Suprapubic skin (tissue), 4 donors: ENCODE measurements around the gene RNF31. TPM values are rescaled to one million over a fixed set of nuclear protein-coding genes. Genes with fewer than 3 reads are reported as not detected.
A peak's percentile ranks its signal among the peaks of the same experiment; 100 is the strongest.

Experiments used
- DNase-seq, 2 donors: peaks; one replicate each; pipeline ENCODE4 v3.0.0-alpha.2; 2019; ENCODE audit warnings: low spot score in 2 of 2
- H3K27ac ChIP-seq: fragments of 200-600 bp; sonication (generic); one replicate; pipeline ENCODE4 v1.5.1; 2019
- H3K27me3 ChIP-seq: fragments of 200-600 bp; sonication (generic); one replicate; pipeline ENCODE4 v1.5.1; 2019
- H3K36me3 ChIP-seq: fragments of 200-600 bp; sonication (generic); one replicate; pipeline ENCODE4 v1.5.1; 2019
- H3K4me1 ChIP-seq: fragments of 200-600 bp; sonication (generic); one replicate; pipeline ENCODE4 v1.5.1; 2019
- H3K4me3 ChIP-seq: fragments of 200-600 bp; sonication (generic); one replicate; pipeline ENCODE4 v1.5.1; 2019; ENCODE audit warnings: mild to moderate bottlenecking
- H3K9me3 ChIP-seq: fragments of 200-600 bp; sonication (generic); one replicate; pipeline ENCODE4 v1.5.1; 2019
- EP300 ChIP-seq: sonication (generic); formaldehyde crosslinking; IDR thresholded peaks from one replicate; pipeline ENCODE4 v1.6.1; 2017; ENCODE audit warnings: antibody characterized with exemption
- POLR2A ChIP-seq, 2 donors: fragments of 450-650 bp; IDR thresholded peaks; one replicate each; pipeline ENCODE4 v1.6.1; 2017; ENCODE audit warnings: antibody characterized with exemption in 2 of 2, mild to moderate bottlenecking in 2 of 2, moderate library complexity in 2 of 2
- POLR2AphosphoS5 ChIP-seq, 3 donors: sonication (generic); formaldehyde crosslinking; IDR thresholded peaks; one replicate each; pipeline ENCODE4 v1.6.1; 2017; ENCODE audit warnings: antibody characterized with exemption in 3 of 3
- WGBS: methylation state at CpG from one replicate; pipeline ENCODE4 v1.1.5; 2018; 5-methylcytosine and 5-hydroxymethylcytosine counted together
- total RNA-seq, 4 donors: library from RNA; depleted of rRNA; stranded (reverse); fragments of >200 nt; gene quantifications; one replicate each; pipeline ENCODE4 v1.1.0, GENCODE V29; 2016
- TF ChIP-seq, protein P1 (sequence below), 2 donors: fragments of 200-600 bp in 1 of 2; fragments of 450-650 bp in 1 of 2; sonication (generic) in 1 of 2; IDR thresholded peaks; one replicate each; pipeline ENCODE4 v1.5.1; 2016 to 2019; ENCODE audit warnings: antibody characterized with exemption in 2 of 2, mild to moderate bottlenecking in 1 of 2, moderate library complexity in 1 of 2

RNF31 gene
- total RNA-seq, 4 donors from 2014 or later = 62.3 to 97.2 (median 70.6) TPM

DNA sequence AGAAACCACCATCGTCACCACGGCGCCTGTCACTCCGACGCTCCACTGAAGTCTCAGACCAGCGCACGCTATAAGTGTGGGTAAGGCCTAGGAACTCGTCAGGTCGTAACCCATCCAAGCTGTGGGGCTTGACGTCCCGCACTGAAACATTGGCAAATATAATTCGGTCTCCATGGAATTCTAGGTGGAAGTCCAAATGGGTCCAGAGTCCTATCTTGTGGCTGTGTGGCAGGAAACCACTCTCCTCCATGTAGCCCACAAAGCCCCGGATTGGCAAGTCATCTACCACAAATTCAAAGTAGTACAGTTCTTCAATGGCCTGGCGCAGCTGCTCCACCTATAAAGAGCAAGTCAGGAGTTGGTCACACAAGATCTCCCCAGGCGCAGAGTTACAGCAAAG is 45.6 kb downstream of the RNF31 start:
- Histone ChIP-seq H3K4me3 (no peak overlapping the region), H3K4me1 (peaks cover 57% of the 10 kb centered on the region), H3K9me3 (no peaks in the 10 kb centered on the region), H3K27me3 (no peaks in the 10 kb centered on the region), H3K27ac (no peak overlapping the region), H3K36me3 (peaks cover 25% of the 10 kb centered on the region)
- WGBS = 94% methylated on average over 15 of the region's 15 CpGs
- no peak for DNase-seq
- TF ChIP-seq POLR2AphosphoS5 (IDR thresholded peaks at IDR 0.05) (no peak), POLR2A (IDR thresholded peaks at IDR 0.05) (no peak), EP300 (no peak)
- TF ChIP-seq, protein P1, sequence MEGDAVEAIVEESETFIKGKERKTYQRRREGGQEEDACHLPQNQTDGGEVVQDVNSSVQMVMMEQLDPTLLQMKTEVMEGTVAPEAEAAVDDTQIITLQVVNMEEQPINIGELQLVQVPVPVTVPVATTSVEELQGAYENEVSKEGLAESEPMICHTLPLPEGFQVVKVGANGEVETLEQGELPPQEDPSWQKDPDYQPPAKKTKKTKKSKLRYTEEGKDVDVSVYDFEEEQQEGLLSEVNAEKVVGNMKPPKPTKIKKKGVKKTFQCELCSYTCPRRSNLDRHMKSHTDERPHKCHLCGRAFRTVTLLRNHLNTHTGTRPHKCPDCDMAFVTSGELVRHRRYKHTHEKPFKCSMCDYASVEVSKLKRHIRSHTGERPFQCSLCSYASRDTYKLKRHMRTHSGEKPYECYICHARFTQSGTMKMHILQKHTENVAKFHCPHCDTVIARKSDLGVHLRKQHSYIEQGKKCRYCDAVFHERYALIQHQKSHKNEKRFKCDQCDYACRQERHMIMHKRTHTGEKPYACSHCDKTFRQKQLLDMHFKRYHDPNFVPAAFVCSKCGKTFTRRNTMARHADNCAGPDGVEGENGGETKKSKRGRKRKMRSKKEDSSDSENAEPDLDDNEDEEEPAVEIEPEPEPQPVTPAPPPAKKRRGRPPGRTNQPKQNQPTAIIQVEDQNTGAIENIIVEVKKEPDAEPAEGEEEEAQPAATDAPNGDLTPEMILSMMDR (IDR thresholded peaks at IDR 0.05) = no peak

DNA sequence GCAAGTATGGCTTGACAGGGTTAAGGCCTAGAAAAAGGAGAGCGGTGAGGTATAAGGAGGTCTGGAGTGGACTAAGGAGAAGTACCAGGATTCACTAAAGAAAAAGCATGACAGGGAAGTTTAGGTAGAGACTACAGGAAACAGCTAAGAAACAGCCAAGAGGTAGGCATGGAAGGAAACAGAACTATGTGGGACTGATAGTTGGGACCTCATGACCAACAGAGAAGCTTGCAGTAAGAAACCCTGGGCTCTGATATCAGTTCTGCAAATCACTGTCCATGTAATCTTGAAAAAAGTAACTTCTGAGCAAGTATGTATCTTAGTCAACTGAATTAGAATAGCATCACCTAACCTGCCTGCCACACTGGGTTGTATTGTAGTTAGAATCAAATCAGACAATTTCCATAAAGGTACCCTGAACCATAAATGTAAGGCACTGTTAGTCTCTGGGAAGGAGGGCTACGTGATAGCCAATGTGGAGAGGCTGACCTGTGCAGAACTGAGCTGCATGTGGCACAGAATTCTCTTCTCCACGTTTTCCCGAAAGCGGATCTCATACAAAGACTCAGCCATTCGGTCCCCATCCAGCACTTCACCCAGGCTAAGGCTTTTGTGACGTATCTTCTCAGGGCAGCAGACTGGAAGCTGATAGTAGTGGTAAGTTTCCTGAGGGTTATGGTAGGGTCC is 47.0 kb downstream of the RNF31 start:
- Histone ChIP-seq H3K4me3 (peak overlapping the region; percentile 99), H3K4me1 (peaks cover 51% of the 10 kb centered on the region), H3K9me3 (no peaks in the 10 kb centered on the region), H3K27ac (peak overlapping the region; percentile 97), H3K27me3 (no peaks in the 10 kb centered on the region), H3K36me3 (peaks cover 25% of the 10 kb centered on the region)
- 72% methylated on average over 7 of the region's 7 CpGs for whole genome bisulfite sequencing
- no peak for DNase-seq
- TF ChIP-seq, protein P1 (IDR thresholded peaks at IDR 0.05) = no peak
- TF ChIP-seq EP300 (no peak), POLR2AphosphoS5 (IDR thresholded peaks at IDR 0.05) (no peak), POLR2A (IDR thresholded peaks at IDR 0.05) (no peak)

DNA sequence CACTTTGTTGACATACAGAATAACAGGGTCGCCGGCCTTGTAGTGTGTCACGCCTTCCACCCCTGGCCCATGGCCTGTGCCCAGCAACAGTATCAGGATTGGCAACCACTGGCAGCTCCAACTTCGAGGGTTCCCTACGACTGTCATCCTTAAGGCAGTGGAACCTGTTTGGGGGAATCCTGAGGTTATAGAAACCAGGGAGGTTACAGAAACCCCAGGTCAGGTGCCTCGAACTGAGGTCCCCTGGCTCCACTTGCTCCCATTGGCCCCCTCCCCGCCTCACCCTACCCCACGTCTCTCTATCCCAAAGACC is 47.5 kb downstream of the RNF31 start:
- Histone ChIP-seq H3K4me3 (peak overlapping the region; percentile 99), H3K9me3 (no peaks in the 10 kb centered on the region), H3K27ac (peak overlapping the region; percentile 97), H3K4me1 (peaks cover 47% of the 10 kb centered on the region), H3K36me3 (peaks cover 25% of the 10 kb centered on the region), H3K27me3 (no peaks in the 10 kb centered on the region)
- TF ChIP-seq, protein P1 (IDR thresholded peaks at IDR 0.05) = no peak
- TF ChIP-seq POLR2AphosphoS5 (IDR thresholded peaks at IDR 0.05) (no peak), POLR2A (IDR thresholded peaks at IDR 0.05) (no peak), EP300 (no peak)
- 26% methylated on average over 7 of the region's 8 CpGs for WGBS
- no peak for DNase-seq

DNA sequence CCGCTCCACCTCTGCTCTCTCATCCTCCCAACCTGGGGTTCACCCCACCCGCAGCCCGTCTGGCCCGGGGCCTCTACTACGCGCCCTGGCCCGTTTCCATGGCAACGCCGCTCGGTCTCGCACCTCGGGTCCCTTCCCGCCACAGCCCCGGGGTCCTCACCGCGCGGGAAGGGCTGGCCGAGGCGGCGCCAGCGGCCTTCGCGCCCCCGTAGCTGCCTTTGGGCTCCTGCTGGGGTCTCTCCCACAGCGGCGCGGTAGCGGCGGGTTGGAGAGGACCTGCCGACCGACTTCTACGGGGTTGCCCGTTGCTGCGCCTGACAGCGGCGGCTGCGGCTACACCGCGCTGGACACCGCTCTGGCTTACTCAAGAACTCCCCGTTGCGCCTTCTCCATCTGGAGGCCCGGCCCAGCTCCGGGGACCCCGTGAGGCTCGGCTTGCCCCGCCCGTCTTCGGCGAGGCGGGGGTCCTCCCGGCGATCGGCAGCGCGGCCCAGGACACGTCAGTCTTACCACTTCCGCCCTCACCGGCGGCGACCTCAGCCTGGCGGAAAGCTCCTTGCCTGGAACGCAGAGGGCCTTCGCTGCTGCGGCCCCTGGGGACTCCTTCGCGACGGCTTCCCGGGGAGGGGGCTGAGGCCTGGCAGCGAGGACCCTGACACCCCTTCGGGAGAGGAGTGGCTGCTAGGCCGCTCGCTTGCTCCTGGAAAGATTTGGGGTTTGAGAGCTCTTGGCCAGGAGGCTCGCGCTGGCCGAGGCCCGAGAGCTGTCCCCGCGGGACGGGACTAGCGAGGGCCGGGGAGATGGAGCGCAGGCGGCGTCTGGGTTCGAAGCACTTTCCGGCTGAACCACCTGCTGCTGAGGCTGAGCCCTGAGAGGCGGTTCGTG is 48.1 kb downstream of the RNF31 start, which contains the start of gene TM9SF1:
TSS of gene TM9SF1 (minus strand) at position 256 of the 885 bp plus-strand sequence. CDS start 422 bp downstream, outside the sequence.
- Histone ChIP-seq H3K27me3 (no peaks in the 10 kb centered on the region), H3K9me3 (no peaks in the 10 kb centered on the region), H3K4me1 (peaks cover 47% of the 10 kb centered on the region), H3K4me3 (peak within 1 kb of the TSS; percentile 99), H3K27ac (peak within 1 kb of the TSS; percentile 97), H3K36me3 (peaks cover 23% of the 10 kb centered on the region)
- TF ChIP-seq POLR2A (IDR thresholded peaks at IDR 0.05) = peak; percentile 40 to 48
- TF ChIP-seq, protein P1 (IDR thresholded peaks at IDR 0.05) = no peak
- TF ChIP-seq POLR2AphosphoS5 (IDR thresholded peaks at IDR 0.05) = peak; percentile 75 to 93 (median 81)
- TF ChIP-seq EP300 = no peak
- DNase-seq = peak; percentile 92 to 94
- WGBS = 1% methylated on average over 10 of the region's 89 CpGs
